ENCODE measurements around the gene RMND5A. TPM values are rescaled to one million over a fixed set of nuclear protein-coding genes. Genes with fewer than 3 reads are reported as not detected.

RMND5A gene
- total and polyA plus RNA-seq, 10 donors = 6.0 to 56.5 (median 34.0) TPM

- Histone ChIP-seq H3K27ac (no peak overlapping the region), H3K4me1 (no peaks in the 10 kb centered on the region), H3K27me3 (replicated peaks in 1 of 7) (no peaks in the 10 kb centered on the region), H3K9me3 (no peaks in the 10 kb centered on the region), H3K4me3 (no peak overlapping the region), H3K36me3 (no peaks in the 10 kb centered on the region)
- intact Hi-C loops (cut with DNase I; ENCODE audit: low total_unique reads) = no loop called here
- TF ChIP-seq POLR2AphosphoS5 (IDR thresholded peaks at IDR 0.05) = no peak
- no peak for TF ChIP-seq CTCF (IDR thresholded peaks at IDR 0.05 in 8 of 11, conservative IDR thresholded peaks at IDR 0.05 in 3 of 11)
- TF ChIP-seq POLR2A (IDR thresholded peaks at IDR 0.05) = no peak
- DNase-seq = no peak
These were observed 42.3 kb upstream of the RMND5A start for GRCh38 chr2:86677816-86678215.

GRCh38 chr2:86679036-86679435 is 41.1 kb upstream of the RMND5A start:
- Histone ChIP-seq H3K9me3 (no peaks in the 10 kb centered on the region), H3K4me3 (no peak overlapping the region), H3K27ac (no peak overlapping the region), H3K36me3 (no peaks in the 10 kb centered on the region), H3K4me1 (no peaks in the 10 kb centered on the region), H3K27me3 (replicated peaks in 1 of 7) (no peaks in the 10 kb centered on the region)
- intact Hi-C loops (cut with DNase I; ENCODE audit: low total_unique reads) = no loop called here
- no peak for DNase-seq
- TF ChIP-seq CTCF (IDR thresholded peaks at IDR 0.05 in 8 of 11, conservative IDR thresholded peaks at IDR 0.05 in 3 of 11) = no peak
- TF ChIP-seq POLR2A (IDR thresholded peaks at IDR 0.05) = no peak

GRCh38 chr2:86685351-86685750 is 34.7 kb upstream of the RMND5A start:
- intact Hi-C loops (cut with DNase I; ENCODE audit: low total_unique reads) = no loop called here
- H3K4me1 ChIP-seq = no peaks in the 10 kb centered on the region
- WGBS, 5 donors = 89 to 94% (median 92%) methylated on average over 1 of the region's 1 CpG
- H3K4me3 ChIP-seq = no peak overlapping the region
- no peaks in the 10 kb centered on the region for H3K9me3 ChIP-seq
- H3K27ac ChIP-seq = no peak overlapping the region
- H3K36me3 ChIP-seq = no peaks in the 10 kb centered on the region
- TF ChIP-seq POLR2AphosphoS5 (IDR thresholded peaks at IDR 0.05) (no peak), POLR2A (IDR thresholded peaks at IDR 0.05) (no peak), CTCF (IDR thresholded peaks at IDR 0.05 in 8 of 11, conservative IDR thresholded peaks at IDR 0.05 in 3 of 11) (no peak)
- DNase-seq = no peak
- no peaks in the 10 kb centered on the region for H3K27me3 ChIP-seq (replicated peaks in 1 of 7)

- no peak overlapping the region for H3K27ac ChIP-seq
- H3K27me3 ChIP-seq (replicated peaks in 1 of 7) = no peaks in the 10 kb centered on the region
- intact Hi-C loops (cut with DNase I; ENCODE audit: low total_unique reads) = no loop called here
- no peaks in the 10 kb centered on the region for H3K9me3 ChIP-seq
- H3K4me3 ChIP-seq = no peak overlapping the region
- H3K36me3 ChIP-seq = no peaks in the 10 kb centered on the region
- no peak for TF ChIP-seq POLR2AphosphoS5 (IDR thresholded peaks at IDR 0.05)
- TF ChIP-seq CTCF (IDR thresholded peaks at IDR 0.05 in 8 of 11, conservative IDR thresholded peaks at IDR 0.05 in 3 of 11) = no peak
- no peak for TF ChIP-seq POLR2A (IDR thresholded peaks at IDR 0.05)
- H3K4me1 ChIP-seq = no peaks in the 10 kb centered on the region
- 93 to 97% (median 95%) methylated on average over 5 of the region's 5 CpGs for whole genome bisulfite sequencing, 5 donors
- no peak for DNase-seq
These were observed 33.6 kb upstream of the RMND5A start for GRCh38 chr2:86686460-86686859.
